ENCODE results near the gene GRIK5.

Gene GRIK5

DNA sequence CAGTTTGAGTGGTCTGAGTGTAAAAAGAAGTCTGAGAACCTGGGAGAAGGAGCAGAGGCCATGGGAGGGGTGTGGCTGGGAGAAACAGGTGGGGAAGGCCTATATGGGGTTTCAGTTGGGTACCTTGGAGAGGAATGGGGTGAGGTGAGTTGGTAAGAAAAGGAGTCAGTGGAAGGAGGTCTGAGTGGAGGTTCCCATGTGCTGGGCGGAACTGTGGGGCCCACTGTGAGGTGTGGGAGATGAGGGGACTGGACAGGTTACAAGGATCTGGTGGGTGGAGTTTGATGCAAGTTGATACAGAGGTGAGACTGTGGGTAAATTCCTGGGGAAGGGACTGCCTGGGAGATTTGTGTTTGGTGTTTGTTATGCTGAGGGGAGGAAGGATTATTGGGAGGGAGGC, 8.1 kb upstream of the GRIK5 start:
- H2AFZ ChIP-seq (ENCODE audit: low read depth, low read length), result no peak overlapping the region
- no peak for DNase-seq
- peak overlapping the region in 1 of 2 experiments; percentile 94; a peak in 1 of 4 replicates for H3K4me3 ChIP-seq (ENCODE audit: low read depth in 1 of 2, low read length in 2 of 2)
- TF ChIP-seq EZH2 (IDR thresholded peaks at IDR 0.05; ENCODE audit: borderline replicate concordance, low read depth, low read length, severe bottlenecking), result no peak
- TF ChIP-seq, protein P1, sequence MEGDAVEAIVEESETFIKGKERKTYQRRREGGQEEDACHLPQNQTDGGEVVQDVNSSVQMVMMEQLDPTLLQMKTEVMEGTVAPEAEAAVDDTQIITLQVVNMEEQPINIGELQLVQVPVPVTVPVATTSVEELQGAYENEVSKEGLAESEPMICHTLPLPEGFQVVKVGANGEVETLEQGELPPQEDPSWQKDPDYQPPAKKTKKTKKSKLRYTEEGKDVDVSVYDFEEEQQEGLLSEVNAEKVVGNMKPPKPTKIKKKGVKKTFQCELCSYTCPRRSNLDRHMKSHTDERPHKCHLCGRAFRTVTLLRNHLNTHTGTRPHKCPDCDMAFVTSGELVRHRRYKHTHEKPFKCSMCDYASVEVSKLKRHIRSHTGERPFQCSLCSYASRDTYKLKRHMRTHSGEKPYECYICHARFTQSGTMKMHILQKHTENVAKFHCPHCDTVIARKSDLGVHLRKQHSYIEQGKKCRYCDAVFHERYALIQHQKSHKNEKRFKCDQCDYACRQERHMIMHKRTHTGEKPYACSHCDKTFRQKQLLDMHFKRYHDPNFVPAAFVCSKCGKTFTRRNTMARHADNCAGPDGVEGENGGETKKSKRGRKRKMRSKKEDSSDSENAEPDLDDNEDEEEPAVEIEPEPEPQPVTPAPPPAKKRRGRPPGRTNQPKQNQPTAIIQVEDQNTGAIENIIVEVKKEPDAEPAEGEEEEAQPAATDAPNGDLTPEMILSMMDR (IDR thresholded peaks at IDR 0.05; ENCODE audit: borderline replicate concordance, extremely low read depth, low read length, poor library complexity, severe bottlenecking), result no peak
- no peaks in the 10 kb centered on the region for H3K27me3 ChIP-seq (ENCODE audit: insufficient read depth, low read length, poor library complexity)
- peaks cover 66% of the 10 kb centered on the region for H3K79me2 ChIP-seq (ENCODE audit: insufficient read depth, low read length)
- no peak for ATAC-seq (ENCODE audit: insufficient read depth, low read depth)
- peaks cover 48% of the 10 kb centered on the region for H3K36me3 ChIP-seq (ENCODE audit: insufficient read depth, low read length)
- no peaks in the 10 kb centered on the region for H3K9me3 ChIP-seq (ENCODE audit: insufficient read depth, low read length, severe bottlenecking)
- peaks cover 58% of the 10 kb centered on the region for H4K20me1 ChIP-seq (ENCODE audit: insufficient read depth, low read length)
- peak overlapping the region; percentile 81; the same call in 1 of the 2 replicates for H3K9ac ChIP-seq (ENCODE audit: low read depth, low read length)
- peak overlapping the region; percentile 90; the same call in 1 of the 2 replicates for H3K4me2 ChIP-seq (ENCODE audit: insufficient read depth, low read length)
- H3K4me1 ChIP-seq (ENCODE audit: insufficient read depth, low read length), result peaks cover 26% of the 10 kb centered on the region
- H3K27ac ChIP-seq (ENCODE audit: low read length), result no peak overlapping the region

DNA sequence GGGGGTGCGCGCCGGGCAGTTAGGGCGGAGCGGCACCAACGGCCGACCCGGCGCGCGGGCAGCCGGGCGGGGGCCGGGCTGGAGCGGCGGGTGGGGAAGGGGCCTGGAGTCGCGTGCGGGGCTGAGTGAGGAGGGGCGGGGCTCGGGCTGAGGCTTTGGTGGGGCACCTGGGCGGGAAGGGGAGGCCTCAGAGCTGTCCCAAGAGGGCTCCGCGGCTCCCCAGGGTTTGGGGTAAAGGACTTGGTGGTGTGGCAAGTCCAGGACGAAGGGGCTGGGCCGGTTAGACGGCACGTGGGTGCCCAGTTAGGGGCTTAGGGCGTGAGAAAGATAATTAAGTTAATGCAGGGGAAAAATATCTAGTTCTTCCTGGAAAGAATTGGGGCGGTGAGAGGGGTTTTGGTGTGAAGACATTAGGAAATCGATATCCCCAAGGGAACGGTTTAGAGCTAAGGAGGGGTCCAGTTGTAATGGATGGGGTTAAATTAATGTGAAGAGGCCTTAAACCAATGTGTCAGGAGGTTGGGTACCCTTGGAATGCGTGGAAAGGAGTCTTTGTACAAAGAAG, 6.5 kb upstream of the GRIK5 start:
- peaks cover 26% of the 10 kb centered on the region for H3K4me1 ChIP-seq (ENCODE audit: insufficient read depth, low read length)
- no peaks in the 10 kb centered on the region for H3K9me3 ChIP-seq (ENCODE audit: insufficient read depth, low read length, severe bottlenecking)
- peak overlapping the region; percentile 73 for H3K27ac ChIP-seq (ENCODE audit: low read length)
- H3K4me2 ChIP-seq (ENCODE audit: insufficient read depth, low read length), result peak overlapping the region; percentile 90
- peak overlapping the region; percentile 70 for H2AFZ ChIP-seq (ENCODE audit: low read depth, low read length)
- no peak for TF ChIP-seq EZH2 (IDR thresholded peaks at IDR 0.05; ENCODE audit: borderline replicate concordance, low read depth, low read length, severe bottlenecking)
- TF ChIP-seq, protein P1 (IDR thresholded peaks at IDR 0.05; ENCODE audit: borderline replicate concordance, extremely low read depth, low read length, poor library complexity, severe bottlenecking), result no peak
- DNase-seq (peak; percentile 69), ATAC-seq (ENCODE audit: insufficient read depth, low read depth) (peak; percentile 8)
- peaks cover 40% of the 10 kb centered on the region for H3K36me3 ChIP-seq (ENCODE audit: insufficient read depth, low read length)
- peaks cover 64% of the 10 kb centered on the region for H3K79me2 ChIP-seq (ENCODE audit: insufficient read depth, low read length)
- H3K27me3 ChIP-seq (ENCODE audit: insufficient read depth, low read length, poor library complexity), result no peaks in the 10 kb centered on the region
- H3K9ac ChIP-seq (ENCODE audit: low read depth, low read length), result peak overlapping the region; percentile 81
- H4K20me1 ChIP-seq (ENCODE audit: insufficient read depth, low read length), result peaks cover 51% of the 10 kb centered on the region
- peak overlapping the region; percentile 92 to 94 for H3K4me3 ChIP-seq (ENCODE audit: low read depth in 1 of 2, low read length in 2 of 2)

DNA sequence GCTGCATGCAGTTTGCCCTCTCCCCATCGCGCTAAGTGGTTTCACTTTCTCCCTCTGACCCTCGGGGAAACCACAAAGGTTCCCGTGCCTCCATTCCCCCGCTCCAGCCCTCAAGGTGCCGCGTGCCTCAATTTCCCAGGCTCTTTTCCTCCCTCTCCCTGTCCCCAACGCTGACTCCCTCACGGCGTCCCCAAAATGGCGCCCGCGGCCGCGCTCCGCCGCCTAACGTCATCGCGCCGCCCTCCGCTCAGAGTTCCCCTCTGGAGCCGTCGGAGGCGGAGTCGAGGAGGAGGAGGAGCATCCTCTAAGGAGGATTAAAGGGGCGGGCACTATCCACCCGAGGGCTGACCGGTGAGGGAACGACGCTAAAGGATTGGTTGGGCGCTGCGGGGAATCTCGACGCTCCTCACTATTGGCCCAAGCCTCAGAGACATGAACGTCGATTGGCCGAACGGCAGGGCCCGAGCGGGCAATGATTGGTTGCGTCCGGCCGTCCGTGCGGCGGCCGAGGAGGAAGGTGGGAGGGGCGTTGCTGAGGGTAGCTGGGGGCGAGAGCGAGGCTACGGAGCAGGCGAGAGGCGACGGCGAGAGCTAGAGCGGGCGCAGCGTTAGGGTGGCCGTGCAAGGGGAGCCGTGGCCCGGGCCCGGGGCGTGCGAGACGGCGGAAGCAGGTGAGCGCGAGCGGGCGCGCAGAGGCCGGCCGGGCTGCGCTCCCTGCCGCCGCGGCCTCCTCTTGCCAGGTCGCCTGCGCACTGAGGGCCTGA, 5.8 kb upstream of the GRIK5 start, which contains the start of gene ZNF574:
Gene ZNF574, plus strand, starts transcription at position 551 of the 764 bp plus-strand sequence. CDS start 2,441 bp downstream, outside the sequence.
- Histone ChIP-seq H3K36me3 (ENCODE audit: insufficient read depth, low read length) (peaks cover 33% of the 10 kb centered on the region), H2AFZ (ENCODE audit: low read depth, low read length) (peak within 1 kb of the TSS; percentile 78), H3K4me3 (ENCODE audit: low read depth in 1 of 2, low read length in 2 of 2) (peak within 1 kb of the TSS; percentile 92 to 94), H3K27ac (ENCODE audit: low read length) (peak within 1 kb of the TSS; percentile 94), H3K27me3 (ENCODE audit: insufficient read depth, low read length, poor library complexity) (no peaks in the 10 kb centered on the region), H3K9me3 (ENCODE audit: insufficient read depth, low read length, severe bottlenecking) (no peaks in the 10 kb centered on the region), H4K20me1 (ENCODE audit: insufficient read depth, low read length) (peaks cover 44% of the 10 kb centered on the region), H3K9ac (ENCODE audit: low read depth, low read length) (peak within 1 kb of the TSS; percentile 83), H3K4me1 (ENCODE audit: insufficient read depth, low read length) (peaks cover 26% of the 10 kb centered on the region), H3K4me2 (ENCODE audit: insufficient read depth, low read length) (peak within 1 kb of the TSS; percentile 90), H3K79me2 (ENCODE audit: insufficient read depth, low read length) (peaks cover 58% of the 10 kb centered on the region)
- ATAC-seq (ENCODE audit: insufficient read depth, low read depth) (peak; percentile 97), DNase-seq (peak; percentile 99)
- TF ChIP-seq, protein P1 (IDR thresholded peaks at IDR 0.05; ENCODE audit: borderline replicate concordance, extremely low read depth, low read length, poor library complexity, severe bottlenecking), result no peak
- TF ChIP-seq EZH2 (IDR thresholded peaks at IDR 0.05; ENCODE audit: borderline replicate concordance, low read depth, low read length, severe bottlenecking), result no peak
